Retinal pigment epithelial cell (primary cell): ENCODE data around the gene TAB2.

Source experiments
- DNase-seq: peaks from one replicate; pipeline ENCODE4 v3.0.0-alpha.2; 2010; ENCODE audit warnings: low read depth
- H3K4me3 ChIP-seq: 2 replicates; pipeline ENCODE4 v1.5.1; 2011; ENCODE audit warnings: mild to moderate bottlenecking, low read length, control low read depth, moderate library complexity
- CTCF ChIP-seq: conservative IDR thresholded peaks from 2 replicates; pipeline ENCODE4 v1.5.1; 2011; ENCODE audit warnings: low read depth, low read length, control low read depth, inconsistent platforms

The TAB2 gene

GRCh38 chr6:149331871-149332270 lies 14.4 kb downstream of the TAB2 start:
- TF ChIP-seq CTCF = no peak
- no peak for DNase-seq
- H3K4me3 ChIP-seq = no peak overlapping the region

GRCh38 chr6:149332602-149333265 lies 15.2 kb downstream of the TAB2 start:
- H3K4me3 ChIP-seq = no peak overlapping the region
- no peak for TF ChIP-seq CTCF
- no peak for DNase-seq

- TF ChIP-seq CTCF = no peak
- DNase-seq = no peak
- no peak overlapping the region for H3K4me3 ChIP-seq
Observed at GRCh38 chr6:149333266-149333620, 15.7 kb downstream of the TAB2 start.

- H3K4me3 ChIP-seq = no peak overlapping the region
- no peak for DNase-seq
- no peak for TF ChIP-seq CTCF
Observed at GRCh38 chr6:149334201-149334600, 16.7 kb downstream of the TAB2 start.

- TF ChIP-seq CTCF = no peak
- no peak overlapping the region for H3K4me3 ChIP-seq
- no peak for DNase-seq
Observed at GRCh38 chr6:149334682-149335160, 17.2 kb downstream of the TAB2 start.

GRCh38 chr6:149335924-149336608 lies 18.6 kb downstream of the TAB2 start:
- TF ChIP-seq CTCF = no peak
- DNase-seq = no peak
- no peak overlapping the region for H3K4me3 ChIP-seq

GRCh38 chr6:149336609-149336928 lies 19.1 kb downstream of the TAB2 start:
- no peak for DNase-seq
- H3K4me3 ChIP-seq = no peak overlapping the region
- no peak for TF ChIP-seq CTCF
